Measurements from ENCODE around the gene CEP20.
A peak's percentile ranks its signal among the peaks of the same experiment; 100 is the strongest.
"Not testable (repeated sequence)": the region's sequence is repeated elsewhere in the genome, so short reads cannot be mapped to it uniquely, and the experiment has no call there.

CEP20 gene

DNA sequence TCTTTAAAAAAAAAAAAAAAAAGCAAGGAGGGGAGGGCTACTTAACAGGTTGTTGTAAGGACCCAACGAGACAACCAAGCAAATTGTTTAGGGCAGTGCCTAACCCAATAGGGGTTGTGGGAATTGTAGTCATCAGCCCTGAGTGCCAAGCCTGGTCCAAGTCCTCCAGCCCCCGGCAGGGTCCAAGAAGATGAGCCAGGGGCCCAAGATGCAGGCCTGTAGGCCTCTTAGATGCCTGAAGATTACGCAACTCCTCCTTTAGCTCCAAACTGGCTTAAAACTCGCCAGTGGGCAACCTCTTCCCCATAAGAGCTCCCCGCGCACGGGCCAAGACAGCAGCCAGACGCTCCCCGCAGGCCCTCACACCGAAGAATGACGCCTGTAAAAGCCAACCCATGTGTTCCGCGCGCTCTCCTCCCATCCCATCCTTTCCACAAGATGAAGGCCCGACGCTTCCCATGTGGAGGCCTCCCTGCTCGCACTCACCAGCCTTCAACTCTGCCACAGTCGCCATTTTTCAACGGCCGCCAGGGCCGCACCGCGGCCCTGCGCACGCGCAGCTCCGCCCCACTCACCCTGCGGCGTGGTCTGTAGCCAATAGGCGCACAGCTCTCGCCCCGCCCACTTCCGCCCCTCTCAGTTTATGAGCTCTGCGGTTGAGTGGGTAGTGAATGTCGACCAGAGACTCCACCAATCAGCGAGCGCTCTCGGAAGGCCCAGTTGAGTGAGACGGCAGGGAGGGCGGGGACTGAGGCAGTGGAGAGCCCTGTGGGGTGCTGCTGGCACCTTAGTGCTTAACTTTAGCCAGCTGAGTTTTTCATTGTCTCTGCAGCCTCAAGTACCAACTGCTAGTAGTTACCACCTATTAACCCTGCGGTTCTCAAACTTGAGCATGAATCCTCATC lies at the start of gene CEP20:
CEP20 (minus strand) TSS at position 532 of the 905 bp plus-strand sequence; CDS start at position 514, 18 bp downstream.
- DNase-seq: peak; percentile 95

- not testable (repeated sequence) for DNase-seq
These were observed 48.4 kb upstream of the CEP20 start for GRCh38 chr16:15936809-15937208.

- DNase-seq: no peak
These were observed 46.6 kb upstream of the CEP20 start for GRCh38 chr16:15934991-15935390.

DNA sequence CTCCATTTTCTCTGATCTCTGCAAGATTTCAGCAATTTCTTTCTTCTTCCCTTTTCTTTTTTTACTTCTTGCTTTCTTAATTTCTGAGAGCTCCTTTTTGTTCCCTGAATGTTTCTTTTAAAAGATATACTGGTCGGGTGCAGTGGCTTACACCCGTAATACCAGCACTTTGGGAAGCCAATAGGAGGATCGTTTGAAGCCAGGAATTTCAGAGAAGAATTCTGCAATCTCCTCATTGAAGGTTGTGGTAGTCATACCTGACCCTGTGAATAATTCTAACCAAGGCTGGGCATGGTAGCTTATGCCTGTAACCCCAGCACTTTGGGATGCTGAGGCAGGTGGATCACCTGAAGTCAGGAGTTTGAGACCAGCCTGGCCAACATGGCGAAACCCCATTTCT lies 45.4 kb upstream of the CEP20 start:
- no peak for DNase-seq

DNA sequence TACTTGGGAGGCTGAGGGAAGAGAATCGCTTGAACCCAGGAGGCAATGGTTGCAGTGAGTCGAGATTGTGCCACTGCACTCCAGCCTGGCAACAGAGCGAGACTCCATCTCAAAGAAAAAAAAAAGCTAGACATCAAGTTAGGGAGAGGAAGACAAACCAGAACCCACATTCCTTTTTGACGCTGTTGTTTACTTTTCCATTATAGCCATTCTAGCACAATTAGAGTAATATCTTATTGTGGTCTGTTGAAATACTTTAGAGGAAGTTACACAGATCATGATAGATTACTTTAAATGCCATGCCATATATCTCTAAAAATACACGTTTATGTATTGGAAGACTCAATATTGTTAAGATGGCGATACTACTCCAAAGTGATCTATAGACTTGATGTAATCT lies 44.5 kb upstream of the CEP20 start:
- DNase-seq: no peak

DNA sequence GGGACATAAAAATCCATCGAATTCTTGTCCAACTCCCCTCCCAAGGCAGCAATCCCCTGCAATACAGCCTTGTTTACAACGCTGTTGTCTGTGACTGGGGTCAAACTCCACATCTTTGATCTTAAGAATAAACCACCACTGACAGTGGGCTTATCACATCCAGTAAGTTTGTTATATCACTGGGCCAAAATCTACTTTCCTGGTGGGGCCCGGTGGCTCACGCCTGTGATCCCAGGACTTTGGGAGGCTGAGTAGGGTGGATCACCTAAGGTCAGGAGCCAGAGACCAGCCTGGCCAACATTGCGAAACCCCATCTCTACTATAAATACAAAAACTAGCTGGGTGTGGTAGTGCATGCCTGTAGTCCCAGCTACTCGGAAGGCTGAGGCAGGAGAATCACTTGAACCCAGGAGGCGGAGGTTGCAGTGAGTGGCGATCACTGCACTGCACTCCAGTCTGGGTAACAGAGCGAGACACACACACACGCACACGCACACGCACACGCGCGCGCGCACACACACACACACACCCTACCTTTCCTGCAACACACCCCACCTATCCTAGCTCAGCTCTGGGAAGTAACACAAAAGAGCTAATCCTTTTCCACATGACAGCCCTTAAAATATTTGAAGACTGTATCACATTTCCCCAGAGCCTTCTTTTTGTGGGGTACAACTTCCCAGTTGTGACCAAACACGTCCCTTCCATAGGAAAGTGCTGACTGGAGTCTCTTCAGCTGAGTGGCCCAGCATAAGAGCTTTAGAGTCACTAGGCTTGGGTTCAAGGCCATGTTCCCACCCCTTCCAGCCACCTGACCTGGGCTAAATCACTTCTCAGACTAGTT lies 40.1 kb upstream of the CEP20 start:
- DNase-seq: no peak

- DNase-seq: no peak
These were observed 37.2 kb upstream of the CEP20 start for GRCh38 chr16:15925631-15926030.

DNA sequence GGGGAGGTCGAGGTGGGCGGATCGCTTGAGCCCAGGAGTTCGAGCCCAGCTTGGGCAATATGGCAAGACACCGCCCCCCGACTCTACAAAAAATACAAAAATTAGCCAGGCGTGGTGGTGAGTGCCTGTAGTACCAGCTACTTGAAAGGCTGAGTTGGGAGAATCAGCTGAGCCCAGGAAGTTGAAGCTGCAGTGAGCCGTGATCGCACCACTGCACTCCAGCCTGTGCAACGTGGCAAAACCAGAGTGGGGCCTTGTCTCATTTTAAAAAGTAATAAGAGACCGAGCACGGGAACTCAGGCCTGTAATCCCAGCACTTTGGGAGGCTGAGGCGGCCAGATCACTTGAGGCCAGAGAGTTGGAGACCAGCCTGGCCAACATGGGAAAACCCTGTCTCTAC lies 36.6 kb upstream of the CEP20 start:
- DNase-seq: no peak

- DNase-seq: no peak
These were observed 30.9 kb upstream of the CEP20 start for GRCh38 chr16:15919331-15919730.

- not testable (repeated sequence) for DNase-seq
These were observed 29.9 kb upstream of the CEP20 start for GRCh38 chr16:15918314-15918713.

DNA sequence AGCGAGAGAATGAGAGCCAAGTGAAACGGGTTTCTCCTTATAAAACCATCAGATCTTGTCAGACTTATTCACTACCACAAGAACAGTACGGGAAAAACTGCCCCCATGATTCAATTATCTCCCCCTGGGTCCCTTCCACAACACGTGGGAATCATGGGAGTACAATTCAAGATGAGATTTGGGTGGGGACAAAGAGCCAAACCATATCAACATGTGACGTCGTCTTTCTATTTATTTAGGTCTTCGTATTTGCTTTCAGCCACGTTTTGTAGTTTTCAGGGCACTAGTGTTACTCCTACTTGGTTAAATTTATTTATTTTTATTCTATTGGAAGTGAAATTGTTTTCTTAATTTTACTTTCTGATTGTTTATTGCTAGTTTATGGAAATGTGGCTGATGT lies 27.9 kb upstream of the CEP20 start:
- no peak for DNase-seq

- no peak for DNase-seq
These were observed 27.2 kb upstream of the CEP20 start for GRCh38 chr16:15915555-15916081.

DNA sequence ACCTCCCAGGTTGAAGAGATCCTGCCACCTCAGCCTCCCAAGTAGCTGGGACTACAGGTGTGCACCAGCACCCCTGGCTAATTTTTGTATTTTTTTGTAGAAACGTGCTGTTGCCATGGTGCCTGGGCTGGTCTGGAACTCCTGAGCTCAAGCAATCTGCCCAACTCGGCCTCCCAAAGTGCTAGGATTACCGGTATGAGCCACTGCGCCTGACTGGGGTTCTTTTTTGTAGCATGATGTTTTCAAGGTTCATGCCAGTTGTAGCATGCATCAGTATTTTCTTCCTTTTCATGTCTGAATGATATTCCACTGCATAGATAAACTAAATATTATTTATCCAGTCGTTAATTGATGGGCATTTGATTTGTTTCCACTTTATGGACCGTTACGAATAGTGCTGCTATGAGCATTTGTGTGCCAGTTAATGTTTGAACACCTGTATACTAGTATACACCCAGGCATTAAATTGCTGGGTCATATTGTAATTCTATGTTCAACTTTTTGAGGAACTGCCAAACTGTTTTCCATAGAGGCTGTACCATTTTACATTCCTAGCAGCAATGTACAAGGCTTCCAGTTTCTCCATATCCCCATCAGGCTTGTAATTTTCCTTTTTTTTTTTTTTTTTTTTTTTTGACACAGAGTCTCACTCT lies 24.8 kb upstream of the CEP20 start:
- no peak for DNase-seq

- DNase-seq: no peak
These were observed 22.8 kb upstream of the CEP20 start for GRCh38 chr16:15911198-15911597.

DNA sequence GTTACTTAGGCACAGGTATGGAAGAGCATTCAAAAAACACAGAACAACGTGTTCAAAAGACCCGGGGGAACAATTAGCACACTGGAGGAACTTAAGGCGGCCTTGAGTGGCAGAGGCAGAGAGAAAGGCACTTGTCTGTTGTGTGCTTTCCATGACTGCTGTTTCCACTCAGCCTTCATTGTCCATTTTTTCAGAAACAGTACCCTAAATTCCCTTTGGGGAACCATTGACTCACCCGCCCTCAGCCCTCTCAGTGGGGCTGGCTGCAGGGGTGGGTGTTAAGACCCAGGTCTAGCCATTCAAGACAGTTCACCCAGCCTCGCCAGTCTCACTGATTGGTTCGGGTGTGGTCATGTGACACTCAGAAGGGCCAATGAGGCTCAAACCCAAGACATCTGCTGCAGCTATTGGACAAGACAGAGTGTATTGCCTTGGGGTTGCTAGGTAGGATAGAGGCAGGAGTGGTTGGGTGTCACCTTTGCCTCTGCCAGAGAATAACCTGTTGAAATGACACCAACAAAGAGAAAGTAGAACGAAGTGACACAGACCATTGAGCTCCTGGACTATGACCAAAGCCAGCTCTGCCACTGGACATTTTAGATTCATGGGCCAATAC lies 19.6 kb upstream of the CEP20 start:
- peak; percentile 85 for DNase-seq

GRCh38 chr16:15906439-15906838 lies 18.0 kb upstream of the CEP20 start:
- no peak for DNase-seq

DNA sequence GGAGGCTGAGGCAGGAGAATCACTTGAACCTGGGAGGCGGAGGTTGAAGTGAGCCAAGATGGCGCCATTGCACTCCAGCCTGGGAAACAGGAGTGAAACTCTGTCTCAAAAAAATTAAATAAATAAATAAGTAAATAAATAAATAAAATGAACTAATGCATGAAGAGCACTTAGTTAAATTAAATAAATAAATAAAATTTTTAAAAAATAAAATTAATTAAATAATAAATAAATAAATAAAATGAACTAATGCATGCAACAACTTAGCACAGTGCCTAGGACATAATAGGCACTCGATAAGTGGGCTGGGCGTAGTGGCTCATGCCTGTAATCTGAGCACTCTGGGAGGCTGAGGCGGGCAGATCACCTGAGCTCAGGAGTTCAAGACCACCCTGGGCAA lies 15.6 kb upstream of the CEP20 start:
- DNase-seq: no peak

- DNase-seq: no peak
These were observed 12.6 kb upstream of the CEP20 start for GRCh38 chr16:15900901-15901500.

GRCh38 chr16:15900357-15900756 lies 12.0 kb upstream of the CEP20 start:
- DNase-seq: no peak

DNA sequence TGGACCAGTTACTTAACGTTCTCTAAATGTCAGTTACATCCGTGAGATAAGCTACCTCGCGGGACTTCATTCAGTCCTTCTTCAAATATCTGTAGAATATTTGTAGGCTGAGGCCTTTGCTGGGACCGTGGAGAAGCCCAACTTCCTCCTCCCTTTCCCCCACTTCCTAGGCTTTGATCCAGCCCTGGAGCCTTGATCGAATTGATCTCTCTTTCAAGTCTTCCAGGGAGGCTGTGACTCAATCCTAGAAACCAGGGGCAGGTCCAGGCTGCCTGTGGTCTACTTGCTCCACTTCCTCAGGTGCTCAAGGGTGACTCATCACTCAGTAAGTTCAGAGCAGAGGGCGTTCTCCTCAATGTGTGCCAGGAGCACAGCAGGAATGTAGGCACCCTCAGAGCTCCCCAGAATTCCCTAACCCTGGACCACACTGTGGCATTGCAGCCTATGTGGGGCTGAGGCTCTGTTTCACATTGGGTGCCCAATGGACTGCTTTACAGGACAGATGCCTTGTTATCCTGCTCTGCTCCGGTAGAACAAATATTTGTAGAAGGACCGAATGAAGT lies 11.2 kb upstream of the CEP20 start:
- DNase-seq: no peak

DNA sequence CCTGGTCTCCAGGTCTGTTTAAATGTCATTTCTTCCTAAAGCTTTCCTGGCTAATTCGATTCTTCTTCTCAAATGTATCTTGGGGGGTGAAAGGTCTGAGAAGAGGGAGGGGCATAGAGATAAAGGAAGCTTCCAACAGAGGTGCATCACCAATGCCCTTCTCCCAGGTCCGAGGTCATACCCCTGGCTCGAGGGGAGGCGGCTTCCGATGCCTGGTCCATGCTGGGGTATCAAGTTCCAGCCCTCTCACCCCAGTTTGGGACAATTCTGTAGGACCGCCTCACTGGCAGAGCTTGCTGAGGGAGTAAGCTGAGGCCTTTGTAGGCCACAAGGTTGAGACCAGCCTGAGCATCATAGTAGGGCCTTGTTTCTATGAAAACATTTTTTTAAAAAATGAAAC lies 10.3 kb upstream of the CEP20 start:
- DNase-seq: no peak

GRCh38 chr16:15897834-15898254 lies 9.4 kb upstream of the CEP20 start:
- no peak for DNase-seq

Measured in DMS79 (cell line).